Posterior cingulate gyrus (tissue), 11 donors: Measurements from ENCODE around the gene ARHGEF10L.
"Not testable (repeated sequence)": the region's sequence is repeated elsewhere in the genome, so short reads cannot be mapped to it uniquely, and the experiment has no call there.

ENCODE experiments used
- DNase-seq, 10 donors: peaks; one replicate each; pipeline versions ENCODE4 v3.0.0 to v3.0.0-alpha.2; 2020 to 2021; ENCODE audit warnings: mixed read lengths in 3 of 10
- intact Hi-C: fragments of 100-400 bp; cut with DNase I; formaldehyde crosslinking; loops from one replicate; pipeline ENCODE4 v1.15.1; 2023

Gene ARHGEF10L

GRCh38 chr1:17627239-17628052 lies 87.9 kb downstream of the ARHGEF10L start:
- no peak for DNase-seq

DNA sequence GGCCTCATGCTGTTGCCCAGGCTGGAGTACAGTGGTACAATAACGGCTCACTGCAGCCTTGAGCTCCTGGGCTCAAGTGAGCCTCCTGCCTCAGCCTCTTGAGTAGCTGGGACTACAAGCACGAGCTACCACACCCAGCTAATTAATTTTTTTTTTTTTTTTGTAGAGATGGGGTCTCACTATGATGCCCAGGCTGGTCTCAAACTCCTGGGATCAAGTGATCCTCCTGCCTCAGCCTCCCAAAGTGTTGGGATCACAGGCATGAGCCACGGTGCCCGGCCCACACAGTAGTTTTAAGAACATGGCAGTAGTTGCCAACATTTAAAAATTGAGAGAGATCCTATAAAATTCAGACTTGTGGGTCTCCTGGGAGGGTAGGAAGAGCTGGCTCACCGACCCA lies 89.5 kb downstream of the ARHGEF10L start:
- DNase-seq, intact Hi-C loops: not testable (repeated sequence)

More at GRCh38 chr1:17627239-17628052, 87.9 kb downstream of the ARHGEF10L start:
- intact Hi-C loops = no loop called here

DNA sequence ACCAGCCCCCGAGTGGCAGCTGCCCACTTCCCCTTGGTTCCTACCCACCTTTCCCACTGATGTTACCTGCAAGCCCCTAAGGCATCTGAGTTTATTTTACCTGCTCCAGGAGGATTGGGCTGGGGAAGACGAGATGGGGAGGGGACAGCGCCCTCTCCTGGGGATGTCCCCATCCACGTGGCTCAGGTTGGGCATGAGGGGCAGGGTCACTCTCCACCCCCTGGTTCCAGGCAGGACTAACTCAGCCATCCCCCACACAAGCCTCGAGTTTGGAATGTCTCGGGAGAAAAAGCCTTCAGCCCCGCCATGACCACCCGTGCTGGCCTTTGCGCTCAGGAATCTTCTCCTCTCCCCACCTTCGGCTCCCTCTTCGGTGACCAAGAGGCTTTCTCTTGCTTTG lies 90.0 kb downstream of the ARHGEF10L start:
- DNase-seq = no peak
- intact Hi-C loops = no loop called here

DNA sequence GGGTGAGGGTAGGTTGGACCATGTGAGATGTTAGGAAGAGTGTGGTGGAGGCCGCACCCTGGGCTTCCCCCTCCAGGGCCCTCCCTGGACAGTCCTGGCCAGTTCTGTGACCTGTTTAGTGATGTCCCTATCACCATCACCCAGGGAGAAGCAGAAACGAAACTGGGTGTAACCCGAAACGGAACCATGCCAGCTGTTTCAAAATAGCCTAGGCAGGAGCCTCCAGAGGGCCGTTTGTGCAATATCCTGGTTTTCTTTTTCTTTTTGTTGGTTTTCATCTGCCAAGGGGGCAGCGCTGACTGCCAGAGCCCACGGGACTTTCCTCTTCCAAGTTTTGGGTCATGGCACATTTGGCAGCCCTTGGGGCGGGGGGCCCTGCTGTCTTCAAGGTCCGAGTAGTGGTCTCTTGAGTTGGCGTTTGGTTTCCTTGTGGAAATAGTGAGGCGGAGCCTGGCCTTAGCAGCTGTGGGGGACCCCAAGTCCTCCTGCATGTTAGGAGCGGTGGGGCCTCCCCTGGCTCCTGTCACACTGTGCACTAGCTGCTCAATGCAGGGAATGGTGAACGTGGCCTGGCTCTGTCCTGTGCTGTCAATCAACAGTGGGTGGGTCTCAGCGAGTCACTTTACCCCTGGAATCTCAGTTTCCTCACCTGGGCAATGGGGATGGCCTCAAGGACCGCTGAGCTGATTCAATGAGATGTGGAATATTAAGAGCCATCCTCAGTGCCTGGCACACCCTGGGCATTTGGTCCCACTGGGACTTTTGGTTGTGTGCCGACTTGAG lies 90.7 kb downstream of the ARHGEF10L start:
- peak in 2 of 10 donors; percentile 34 to 86 for DNase-seq
- intact Hi-C loops = no loop called here

DNA sequence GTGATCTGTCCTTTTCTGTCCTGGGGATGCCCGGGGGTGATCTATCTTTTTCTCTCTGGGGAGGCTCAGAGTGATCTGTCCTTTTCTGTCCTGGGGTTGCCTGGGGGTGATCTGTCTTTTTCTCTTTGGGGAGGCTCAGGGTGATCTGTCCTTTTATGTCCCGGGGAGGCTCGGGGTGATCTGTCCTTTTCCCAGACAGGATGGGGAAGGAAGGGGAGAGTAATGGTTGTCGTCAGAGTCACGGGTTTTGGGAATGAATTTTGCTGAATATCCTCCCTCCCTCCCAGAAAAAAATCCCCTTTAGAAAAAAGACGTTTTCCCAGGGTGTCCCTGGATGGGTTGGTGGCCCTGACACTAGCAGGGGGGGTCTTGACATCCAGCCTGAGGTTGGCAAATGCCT lies 91.5 kb downstream of the ARHGEF10L start:
- DNase-seq = no peak
- intact Hi-C loops = no loop called here

- no peak for DNase-seq
- intact Hi-C loops = no loop called here
Measured at GRCh38 chr1:17631410-17631809, 91.9 kb downstream of the ARHGEF10L start.

GRCh38 chr1:17632106-17632505 lies 92.6 kb downstream of the ARHGEF10L start:
- intact Hi-C loops = no loop called here
- DNase-seq = no peak

DNA sequence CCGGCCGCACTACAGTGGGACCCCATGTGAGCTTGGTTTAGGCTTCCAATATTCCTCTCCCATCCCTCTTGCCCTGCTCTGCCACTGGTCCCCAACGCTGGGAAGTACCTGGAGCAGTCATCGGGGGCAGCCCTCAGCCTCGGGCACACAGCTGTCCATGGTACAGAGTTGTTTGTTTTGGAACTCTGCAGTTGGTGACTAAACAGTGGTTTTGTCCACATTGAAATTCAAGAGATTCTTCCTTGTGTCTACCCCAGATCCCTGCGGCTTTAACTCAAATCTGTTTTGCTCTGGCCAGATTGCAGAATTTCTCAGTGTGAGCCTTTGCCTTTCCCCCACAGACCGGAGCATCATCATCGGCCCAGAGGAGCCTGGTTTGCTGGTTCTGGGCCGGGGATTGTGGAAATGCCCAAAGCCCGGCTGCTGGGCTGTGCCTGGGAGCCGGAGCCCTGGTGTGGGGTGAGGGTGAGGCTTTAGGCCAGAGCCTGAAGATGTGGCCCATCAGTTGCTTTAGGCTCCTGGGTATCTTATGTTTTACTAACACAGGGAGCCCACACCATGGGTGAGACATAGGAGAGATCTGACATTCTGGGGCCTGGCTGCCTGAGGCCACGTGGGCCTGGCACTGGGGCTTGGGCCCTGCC lies 93.2 kb downstream of the ARHGEF10L start:
- intact Hi-C loops = no loop called here
- no peak for DNase-seq

- no peak for DNase-seq
- intact Hi-C loops = no loop called here
Measured at GRCh38 chr1:17633654-17634053, 94.2 kb downstream of the ARHGEF10L start.

GRCh38 chr1:17635276-17635675 lies 95.8 kb downstream of the ARHGEF10L start:
- no peak for DNase-seq
- intact Hi-C loops = no loop called here

- intact Hi-C loops = no loop called here
- DNase-seq = peak in 7 of 10 donors; percentile 25 to 91 (median 43)
Measured at GRCh38 chr1:17635811-17636210, 96.3 kb downstream of the ARHGEF10L start.

DNA sequence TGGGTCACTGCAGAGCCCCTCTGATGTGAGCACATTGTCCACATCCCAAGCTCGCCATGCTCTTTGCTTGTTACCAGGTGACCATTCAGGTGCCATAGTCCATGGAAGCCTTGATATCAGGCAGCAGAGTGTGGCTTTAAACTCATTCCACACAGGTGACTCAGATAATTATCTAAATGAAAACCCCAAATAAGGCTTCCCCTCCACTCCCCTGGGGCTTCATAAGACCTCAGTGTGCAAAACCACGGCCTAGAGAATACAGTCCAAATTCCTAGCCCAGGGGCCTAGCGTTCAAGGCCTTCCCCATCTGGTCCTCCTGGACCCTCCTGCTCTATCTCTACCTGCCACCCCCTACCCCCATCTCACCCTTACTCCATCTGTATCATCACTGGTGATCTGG lies 97.1 kb downstream of the ARHGEF10L start:
- intact Hi-C loops = no loop called here
- DNase-seq = no peak

DNA sequence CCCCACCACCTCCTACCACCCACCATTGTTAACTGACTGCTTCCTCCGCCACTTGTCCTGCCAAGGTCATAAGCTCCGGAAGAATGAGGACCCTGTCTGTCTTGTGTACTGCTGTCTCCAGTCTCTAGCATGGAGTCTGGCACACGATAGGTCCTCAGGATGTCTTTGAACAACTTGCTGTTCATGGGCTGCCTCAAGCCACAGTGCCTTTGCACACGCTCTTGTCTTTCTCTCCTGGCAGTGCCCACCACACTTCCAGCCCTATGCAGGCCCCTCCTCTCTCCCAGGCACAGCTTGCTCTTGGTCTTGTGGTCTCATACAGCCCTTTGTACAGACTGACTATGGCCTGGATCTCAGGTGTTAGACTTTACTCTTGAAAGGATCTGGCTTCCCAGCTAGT lies 97.6 kb downstream of the ARHGEF10L start:
- intact Hi-C loops = no loop called here
- DNase-seq = no peak

DNA sequence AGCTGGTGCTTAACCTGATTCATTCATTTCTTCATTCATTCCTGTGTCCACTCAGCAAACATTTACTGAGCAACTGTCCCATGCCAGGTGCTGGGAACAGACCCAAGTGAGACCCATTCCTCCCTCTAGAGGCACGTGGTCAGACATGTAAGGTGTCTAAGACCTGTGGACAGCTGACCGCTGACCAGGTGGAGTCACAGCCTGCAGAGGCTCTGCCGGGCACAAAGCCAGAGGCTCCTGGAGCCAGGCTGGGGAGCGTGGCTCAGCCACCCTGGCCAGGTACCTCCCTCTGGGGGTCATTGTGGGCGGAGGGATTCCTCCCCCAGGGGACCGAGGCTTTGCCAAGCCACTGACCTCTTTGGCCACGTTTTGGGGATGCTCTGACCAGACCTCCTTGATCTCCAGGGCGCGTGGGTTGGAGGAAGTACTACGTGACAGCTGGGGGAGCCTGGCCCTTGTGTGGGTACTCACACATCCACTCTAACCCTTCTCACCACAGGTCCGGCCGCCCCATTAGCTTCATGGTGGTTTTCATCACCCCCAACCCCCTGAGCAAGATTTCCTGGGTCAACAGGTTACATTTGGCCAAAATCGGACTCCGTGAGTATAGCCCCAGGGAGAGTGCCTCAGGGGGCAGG lies 100.3 kb downstream of the ARHGEF10L start:
- intact Hi-C loops = no loop called here
- DNase-seq = no peak

DNA sequence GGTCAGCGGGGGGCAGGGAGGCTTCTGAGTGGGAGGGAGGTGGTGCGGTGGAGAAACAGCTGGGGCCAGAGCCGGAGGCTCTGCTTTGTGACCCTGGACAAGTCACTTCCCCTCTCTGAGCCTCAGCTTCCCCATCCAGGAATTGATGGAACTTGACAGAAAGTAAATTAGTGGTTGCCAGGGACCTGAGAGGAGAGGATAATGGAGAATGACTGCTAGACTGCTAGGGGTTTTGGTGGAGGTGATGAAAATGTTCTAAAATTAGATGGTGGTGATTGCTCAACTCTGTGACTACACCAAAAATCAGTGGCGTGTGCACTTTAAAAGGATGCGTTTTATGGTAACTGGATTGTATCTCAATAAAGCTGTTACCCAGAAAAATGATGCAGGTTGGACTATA lies 100.9 kb downstream of the ARHGEF10L start:
- DNase-seq = no peak
- intact Hi-C loops = no loop called here

- DNase-seq = no peak
- intact Hi-C loops = no loop called here
Measured at GRCh38 chr1:17640975-17641374, 101.5 kb downstream of the ARHGEF10L start.

DNA sequence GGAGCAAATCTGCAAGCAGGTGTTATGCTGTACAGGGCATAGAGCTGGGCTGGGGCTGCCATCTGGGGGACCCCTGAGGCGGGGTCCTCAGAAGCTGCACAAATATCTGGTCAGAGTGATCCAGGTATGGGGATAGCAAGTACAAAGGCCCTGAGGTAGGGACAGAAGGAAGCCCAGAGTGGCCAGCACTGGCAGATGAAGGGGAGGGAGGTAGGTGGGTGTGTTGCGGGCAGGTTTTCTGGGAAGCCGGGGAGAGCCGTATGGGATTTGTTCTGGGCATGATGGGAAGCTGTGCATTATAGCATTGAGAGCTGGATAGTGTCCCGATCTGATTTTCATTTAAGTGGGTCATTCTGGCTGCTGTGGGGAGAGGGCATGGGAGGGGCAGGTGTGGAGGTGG lies 102.7 kb downstream of the ARHGEF10L start:
- DNase-seq = no peak
- intact Hi-C loops = no loop called here

GRCh38 chr1:17642943-17643342 lies 103.4 kb downstream of the ARHGEF10L start:
- no peak for DNase-seq
- intact Hi-C loops = no loop called here

GRCh38 chr1:17643861-17644703 lies 104.6 kb downstream of the ARHGEF10L start:
- peak in 1 of 10 donors; percentile 76 for DNase-seq
- intact Hi-C loops = no loop called here
